ENCODE results near the gene SERPINI1. TPM values are rescaled to one million over a fixed set of nuclear protein-coding genes. Genes with fewer than 3 reads are reported as not detected.

Gene SERPINI1, protein sequence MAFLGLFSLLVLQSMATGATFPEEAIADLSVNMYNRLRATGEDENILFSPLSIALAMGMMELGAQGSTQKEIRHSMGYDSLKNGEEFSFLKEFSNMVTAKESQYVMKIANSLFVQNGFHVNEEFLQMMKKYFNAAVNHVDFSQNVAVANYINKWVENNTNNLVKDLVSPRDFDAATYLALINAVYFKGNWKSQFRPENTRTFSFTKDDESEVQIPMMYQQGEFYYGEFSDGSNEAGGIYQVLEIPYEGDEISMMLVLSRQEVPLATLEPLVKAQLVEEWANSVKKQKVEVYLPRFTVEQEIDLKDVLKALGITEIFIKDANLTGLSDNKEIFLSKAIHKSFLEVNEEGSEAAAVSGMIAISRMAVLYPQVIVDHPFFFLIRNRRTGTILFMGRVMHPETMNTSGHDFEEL
- 0.91 and 1.5 TPM in 2 replicates for polyA plus RNA-seq (2011; rRNA removed)
- 0.66 TPM in 1 of 2 replicates, not detected in the other for polyA minus RNA-seq (2011; rRNA and poly(A)+ RNA removed)

DNA sequence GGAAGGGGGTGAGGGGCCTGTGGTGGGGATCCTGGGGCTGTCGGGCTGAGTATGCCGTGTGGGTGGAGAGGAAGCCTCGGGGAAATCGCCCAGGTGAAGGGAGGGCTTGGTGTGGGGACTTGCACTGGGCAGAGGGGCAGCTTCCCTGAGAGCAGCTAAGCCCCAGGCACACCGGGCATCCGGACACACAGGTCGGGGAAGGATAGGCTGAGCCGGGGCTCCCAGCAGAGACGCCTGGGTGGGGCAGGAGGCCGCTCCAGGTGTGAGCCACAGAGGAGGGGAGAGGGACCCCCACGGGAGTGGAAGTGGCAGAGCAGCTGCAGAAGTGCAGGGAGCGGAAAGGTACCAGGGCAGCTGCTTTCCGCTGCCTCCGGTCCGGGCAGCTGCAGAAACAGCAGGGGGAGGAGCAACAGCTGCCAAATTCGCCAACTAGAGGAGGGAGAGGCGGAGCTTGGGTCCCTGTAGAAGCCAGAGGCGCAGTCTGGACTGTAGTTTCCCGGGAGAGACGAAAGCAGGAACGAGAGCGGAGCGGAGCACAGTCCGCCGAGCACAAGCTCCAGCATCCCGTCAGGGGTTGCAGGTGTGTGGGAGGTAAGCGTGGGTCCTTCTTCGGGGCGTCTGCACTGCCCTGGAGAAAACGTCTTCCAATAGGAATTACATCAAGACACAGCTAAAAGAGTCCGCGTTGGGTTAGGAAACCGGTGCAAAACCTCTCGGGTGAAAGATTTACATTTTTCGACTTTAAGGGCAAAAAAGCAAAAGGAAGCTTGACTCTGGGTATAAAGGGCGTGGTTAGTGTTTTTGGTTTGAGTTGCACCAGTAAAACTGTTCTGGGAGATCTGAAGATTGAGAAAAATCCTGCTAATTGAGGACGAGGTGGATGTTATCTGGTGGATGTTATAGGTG lies at the start of gene SERPINI1:
SERPINI1 (plus strand) TSS at position 489 of the 906 bp plus-strand sequence. CDS start 53,408 bp downstream, outside the sequence.
- peak within 1 kb of the TSS; percentile 96 for H3K4me3 ChIP-seq (ENCODE audit: low read depth, low read length)
- peak; percentile 49 for DNase-seq (ENCODE audit: low read depth)
- CTCF ChIA-PET: interaction anchor here (1.2 kb wide), 1 partner anchor 355 kb away, joined by 3 read pairs; the partner anchor contains the start of gene ZBBX
- POLR2A ChIA-PET: no interaction called here
- no peaks in the 10 kb centered on the region for H3K27me3 ChIP-seq (ENCODE audit: control insufficient read depth, insufficient read depth, low read length)
- TF ChIP-seq, protein P1, sequence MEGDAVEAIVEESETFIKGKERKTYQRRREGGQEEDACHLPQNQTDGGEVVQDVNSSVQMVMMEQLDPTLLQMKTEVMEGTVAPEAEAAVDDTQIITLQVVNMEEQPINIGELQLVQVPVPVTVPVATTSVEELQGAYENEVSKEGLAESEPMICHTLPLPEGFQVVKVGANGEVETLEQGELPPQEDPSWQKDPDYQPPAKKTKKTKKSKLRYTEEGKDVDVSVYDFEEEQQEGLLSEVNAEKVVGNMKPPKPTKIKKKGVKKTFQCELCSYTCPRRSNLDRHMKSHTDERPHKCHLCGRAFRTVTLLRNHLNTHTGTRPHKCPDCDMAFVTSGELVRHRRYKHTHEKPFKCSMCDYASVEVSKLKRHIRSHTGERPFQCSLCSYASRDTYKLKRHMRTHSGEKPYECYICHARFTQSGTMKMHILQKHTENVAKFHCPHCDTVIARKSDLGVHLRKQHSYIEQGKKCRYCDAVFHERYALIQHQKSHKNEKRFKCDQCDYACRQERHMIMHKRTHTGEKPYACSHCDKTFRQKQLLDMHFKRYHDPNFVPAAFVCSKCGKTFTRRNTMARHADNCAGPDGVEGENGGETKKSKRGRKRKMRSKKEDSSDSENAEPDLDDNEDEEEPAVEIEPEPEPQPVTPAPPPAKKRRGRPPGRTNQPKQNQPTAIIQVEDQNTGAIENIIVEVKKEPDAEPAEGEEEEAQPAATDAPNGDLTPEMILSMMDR (IDR thresholded peaks at IDR 0.05; ENCODE audit: insufficient read depth, low read depth, low read length): no peak
- H3K36me3 ChIP-seq (ENCODE audit: control insufficient read depth, insufficient read depth, low read length): no peaks in the 10 kb centered on the region

DNA sequence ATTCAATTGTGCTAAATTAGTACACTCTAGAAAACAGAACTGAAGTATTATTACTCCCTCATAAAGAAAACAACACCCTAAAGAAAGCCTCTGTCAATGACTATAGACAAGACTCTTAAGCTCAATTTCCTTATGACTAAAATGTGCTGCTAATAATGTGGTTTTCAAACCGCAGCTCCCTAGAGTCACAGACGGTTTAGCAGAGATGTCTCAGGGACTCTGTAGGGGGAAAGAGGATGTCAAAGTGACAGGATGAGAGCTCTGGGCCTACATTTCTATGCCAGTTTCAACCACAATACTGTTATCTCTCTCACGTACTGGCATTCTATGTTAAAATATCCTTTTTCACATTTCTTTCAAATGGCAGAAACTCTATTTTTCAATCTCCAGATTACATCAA lies 44.2 kb upstream of the SERPINI1 start:
- Histone ChIP-seq H3K4me3 (ENCODE audit: low read depth, low read length) (no peak overlapping the region), H3K27me3 (ENCODE audit: control insufficient read depth, insufficient read depth, low read length) (no peaks in the 10 kb centered on the region), H3K36me3 (ENCODE audit: control insufficient read depth, insufficient read depth, low read length) (peaks cover 2% of the 10 kb centered on the region; the same call in 1 of the 2 replicates)
- TF ChIP-seq, protein P1 (IDR thresholded peaks at IDR 0.05; ENCODE audit: insufficient read depth, low read depth, low read length): no peak
- no peak for DNase-seq (ENCODE audit: low read depth)
- POLR2A ChIA-PET: no interaction called here
- CTCF ChIA-PET: no interaction called here

- TF ChIP-seq, protein P1 (IDR thresholded peaks at IDR 0.05; ENCODE audit: insufficient read depth, low read depth, low read length): no peak
- ChIA-PET POLR2A (no interaction called here), CTCF (interaction anchor here (1.0 to 2.1 kb wide), 2 partner anchors 9 to 24 kb away, joined by 3 to 14 read pairs; no protein-coding TSS in a partner anchor)
- Histone ChIP-seq H3K36me3 (ENCODE audit: control insufficient read depth, insufficient read depth, low read length) (peaks cover 2% of the 10 kb centered on the region; the same call in 1 of the 2 replicates), H3K4me3 (ENCODE audit: low read depth, low read length) (no peak overlapping the region), H3K27me3 (ENCODE audit: control insufficient read depth, insufficient read depth, low read length) (no peaks in the 10 kb centered on the region)
- no peak for DNase-seq (ENCODE audit: low read depth)
These were observed 41.4 kb upstream of the SERPINI1 start for GRCh38 chr3:167694121-167694520.

GRCh38 chr3:167700046-167700445 lies 35.5 kb upstream of the SERPINI1 start:
- TF ChIP-seq, protein P1 (IDR thresholded peaks at IDR 0.05; ENCODE audit: insufficient read depth, low read depth, low read length): no peak
- Histone ChIP-seq H3K27me3 (ENCODE audit: control insufficient read depth, insufficient read depth, low read length) (no peaks in the 10 kb centered on the region), H3K4me3 (ENCODE audit: low read depth, low read length) (no peak overlapping the region), H3K36me3 (ENCODE audit: control insufficient read depth, insufficient read depth, low read length) (peaks cover 2% of the 10 kb centered on the region; the same call in 1 of the 2 replicates)
- CTCF ChIA-PET: interaction anchor here (1.5 kb wide), 1 partner anchor 15 kb away, joined by 6 read pairs; no protein-coding TSS in a partner anchor
- no peak for DNase-seq (ENCODE audit: low read depth)
- POLR2A ChIA-PET: no interaction called here
